Measurements from ENCODE around the gene KIFBP.
"Not testable (repeated sequence)": the region's sequence is repeated elsewhere in the genome, so short reads cannot be mapped to it uniquely, and the experiment has no call there.

The KIFBP gene

DNA sequence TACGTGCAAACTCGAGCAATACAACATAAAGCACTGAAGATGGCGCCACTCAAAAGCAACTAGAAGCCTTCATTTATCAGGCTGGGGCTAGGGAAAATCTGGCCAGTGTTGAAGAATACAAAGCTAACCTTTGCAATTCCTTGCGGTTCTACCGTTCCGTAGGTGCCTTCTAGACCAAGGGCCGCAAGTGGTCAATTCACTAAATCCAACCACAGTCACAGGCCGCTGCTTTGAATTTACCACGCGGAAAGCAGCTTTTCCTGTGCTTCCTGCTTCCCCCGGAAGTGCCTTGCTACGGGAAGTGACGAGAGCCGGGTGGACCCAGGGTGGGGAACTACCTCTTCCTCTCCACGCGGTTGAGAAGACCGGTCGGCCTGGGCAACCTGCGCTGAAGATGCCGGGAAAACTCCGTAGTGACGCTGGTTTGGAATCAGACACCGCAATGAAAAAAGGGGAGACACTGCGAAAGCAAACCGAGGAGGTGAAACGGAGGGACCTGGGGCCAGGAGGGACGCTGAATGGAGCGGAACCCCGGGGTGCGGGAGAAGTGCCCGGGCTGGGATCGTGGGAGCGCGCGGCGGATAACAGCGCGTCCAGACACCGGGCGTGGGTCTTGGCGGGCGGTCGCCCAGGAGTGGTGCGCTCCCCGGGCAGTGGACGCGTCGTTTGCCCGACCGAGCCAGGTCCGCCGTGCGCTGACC lies 32.6 kb upstream of the KIFBP start, which contains the start of gene DDX21:
Gene DDX21 (plus strand): TSS at position 339 of the 701 bp plus-strand sequence. CDS start 56 bp downstream, at position 395.
- CTCF ChIA-PET, result interaction anchor here (1.0 to 2.4 kb wide), 10 partner anchors 9 to 452 kb away, joined by 3 to 10 read pairs (median 4); no protein-coding TSS in a partner anchor
- POLR2A ChIA-PET, result interaction anchor here (0.6 to 2.0 kb wide), 4 partner anchors 31 to 624 kb away, joined by 3 to 6 read pairs (median 4); partner anchors contain the start of genes DDX50 and HNRNPH3
- peak within 1 kb of the TSS; percentile 97 for H3K4me3 ChIP-seq (ENCODE audit: low read depth, low read length)
- TF ChIP-seq CTCF (IDR thresholded peaks at IDR 0.05; ENCODE audit: insufficient read depth, low read length, missing control alignments), result peak; percentile 54
- peak; percentile 42 for DNase-seq (ENCODE audit: low read depth, low spot score)

DNA sequence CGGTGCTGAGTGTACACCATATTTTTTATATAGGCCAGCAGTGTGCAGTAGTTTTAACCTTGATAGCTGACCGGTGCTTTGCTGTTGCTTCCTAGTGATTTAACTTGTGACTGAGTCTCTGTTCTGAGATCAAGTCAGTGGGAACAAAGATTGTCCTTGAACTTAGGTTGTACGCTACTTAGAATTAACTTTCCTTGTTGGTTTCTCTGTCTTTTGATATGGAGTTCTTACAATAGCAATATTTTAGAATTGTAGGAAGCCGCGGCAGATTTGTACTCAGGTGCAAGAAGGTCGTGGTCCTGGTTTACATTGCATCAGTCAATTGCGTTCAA lies 31.4 kb upstream of the KIFBP start:
- CTCF ChIA-PET, result interaction anchor here (1.0 to 2.6 kb wide), 5 partner anchors 10 to 135 kb away, joined by 3 to 13 read pairs (median 3); no protein-coding TSS in a partner anchor
- DNase-seq (ENCODE audit: low read depth, low spot score), result no peak
- no peak for TF ChIP-seq CTCF (IDR thresholded peaks at IDR 0.05; ENCODE audit: insufficient read depth, low read length, missing control alignments)
- POLR2A ChIA-PET, result no interaction called here
- H3K4me3 ChIP-seq (ENCODE audit: low read depth, low read length), result peak overlapping the region; percentile 97

DNA sequence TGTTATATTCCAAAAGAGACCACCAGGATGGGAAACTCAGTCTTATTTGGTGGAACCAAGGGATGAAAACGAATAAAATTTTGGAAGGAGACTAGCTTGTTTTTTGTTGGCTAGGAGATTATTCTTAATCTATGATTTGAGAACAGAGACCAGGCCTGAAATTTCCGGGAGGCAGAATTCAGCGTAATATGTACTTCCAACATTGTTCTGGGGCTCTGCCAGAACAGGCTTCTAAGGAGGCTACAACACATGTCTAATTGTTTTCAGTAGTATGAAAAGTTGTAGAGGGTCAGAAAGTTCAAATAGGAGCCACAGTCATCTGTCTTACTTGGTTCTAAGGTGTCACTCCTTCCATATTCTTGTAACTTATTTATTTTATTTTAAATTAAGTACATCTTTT lies 30.9 kb upstream of the KIFBP start:
- no peak for DNase-seq (ENCODE audit: low read depth, low spot score)
- peak overlapping the region; percentile 97 for H3K4me3 ChIP-seq (ENCODE audit: low read depth, low read length)
- ChIA-PET CTCF (interaction anchor here (1.2 to 2.6 kb wide), 4 partner anchors 12 to 134 kb away, joined by 3 to 13 read pairs (median 4); no protein-coding TSS in a partner anchor), POLR2A (no interaction called here)
- TF ChIP-seq CTCF (IDR thresholded peaks at IDR 0.05; ENCODE audit: insufficient read depth, low read length, missing control alignments), result no peak

GRCh38 chr10:68959695-68960527 lies 28.7 kb upstream of the KIFBP start:
- no peak overlapping the region for H3K4me3 ChIP-seq (ENCODE audit: low read depth, low read length)
- CTCF ChIA-PET, result interaction anchor here (1.0 to 2.6 kb wide), 3 partner anchors 8 to 134 kb away, joined by 4 to 13 read pairs (median 4); no protein-coding TSS in a partner anchor
- POLR2A ChIA-PET, result interaction anchor here (0.7 kb wide), 1 partner anchor 237 kb away, joined by 3 read pairs; no protein-coding TSS in a partner anchor
- no peak for TF ChIP-seq CTCF (IDR thresholded peaks at IDR 0.05; ENCODE audit: insufficient read depth, low read length, missing control alignments)
- no peak for DNase-seq (ENCODE audit: low read depth, low spot score)

DNA sequence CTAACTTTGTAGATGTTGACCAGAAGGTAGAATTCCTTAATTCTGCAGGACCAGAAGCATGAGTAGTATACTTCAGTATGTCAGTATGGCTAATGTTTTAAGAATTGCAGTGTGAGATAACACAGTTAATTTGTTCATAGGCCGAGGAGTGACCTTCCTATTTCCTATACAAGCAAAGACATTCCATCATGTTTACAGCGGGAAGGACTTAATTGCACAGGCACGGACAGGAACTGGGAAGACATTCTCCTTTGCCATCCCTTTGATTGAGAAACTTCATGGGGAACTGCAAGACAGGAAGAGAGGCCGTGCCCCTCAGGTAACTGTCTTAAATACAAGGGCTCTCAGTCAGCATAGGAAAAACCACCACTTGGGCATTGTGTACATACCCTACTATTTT lies 25.5 kb upstream of the KIFBP start:
- CTCF ChIA-PET, result no interaction called here
- TF ChIP-seq CTCF (IDR thresholded peaks at IDR 0.05; ENCODE audit: insufficient read depth, low read length, missing control alignments), result no peak
- POLR2A ChIA-PET, result no interaction called here

DNA sequence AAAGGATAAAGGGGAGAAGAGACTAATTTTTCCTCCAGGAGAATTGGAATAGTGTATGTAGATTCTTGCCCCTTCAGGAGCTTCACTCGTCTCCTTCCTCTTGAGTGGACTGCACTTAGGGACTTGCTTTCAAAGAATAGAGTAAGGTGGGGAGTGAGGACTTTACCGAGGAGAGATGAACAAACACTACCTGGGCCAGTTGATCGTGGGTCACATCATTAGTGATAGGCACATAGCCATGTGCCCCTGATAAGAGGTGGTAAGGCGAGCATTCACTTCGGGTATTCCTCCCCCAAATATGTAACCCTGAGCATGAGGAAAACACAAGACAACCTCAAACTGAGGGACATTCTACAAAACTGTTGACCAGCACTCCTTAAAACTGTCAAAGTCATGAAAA lies 14.6 kb upstream of the KIFBP start:
- POLR2A ChIA-PET, result no interaction called here

More for the DNA sequence above, 25.5 kb upstream of the KIFBP start:
- H3K4me3 ChIP-seq (ENCODE audit: low read depth, low read length), result no peak overlapping the region
- no peak for DNase-seq (ENCODE audit: low read depth, low spot score)

GRCh38 chr10:68975936-68976473 lies 12.6 kb upstream of the KIFBP start:
- DNase-seq (ENCODE audit: low read depth, low spot score); CTCF ChIA-PET; POLR2A ChIA-PET; H3K4me3 ChIP-seq (ENCODE audit: low read depth, low read length): not testable (repeated sequence)

More for the DNA sequence above, 14.6 kb upstream of the KIFBP start:
- no peak for DNase-seq (ENCODE audit: low read depth, low spot score)
- no peak overlapping the region for H3K4me3 ChIP-seq (ENCODE audit: low read depth, low read length)
- CTCF ChIA-PET, result interaction anchor here (0.8 to 1.0 kb wide), 2 partner anchors 9 to 120 kb away, joined by 3 to 4 read pairs; no protein-coding TSS in a partner anchor
- TF ChIP-seq CTCF (IDR thresholded peaks at IDR 0.05; ENCODE audit: insufficient read depth, low read length, missing control alignments), result no peak

DNA sequence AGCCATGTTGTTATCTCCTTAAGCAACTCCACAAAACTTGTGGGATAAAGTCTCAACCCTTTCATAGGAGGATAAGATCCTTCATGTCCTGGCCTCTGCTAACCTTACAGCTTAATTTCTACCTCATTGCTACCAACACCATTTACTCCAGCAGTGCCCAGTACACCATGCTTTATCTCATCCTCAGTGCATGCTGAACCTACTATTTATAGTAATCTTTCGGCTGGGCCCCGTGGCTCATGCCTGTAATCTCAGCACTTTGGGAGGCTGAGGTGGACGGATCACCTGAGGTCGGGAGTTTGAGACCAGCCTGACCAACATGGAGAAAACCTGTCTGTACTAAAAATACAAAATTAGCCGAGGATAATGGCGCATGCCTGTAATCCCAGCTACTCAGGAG lies 8.9 kb upstream of the KIFBP start:
- POLR2A ChIA-PET; DNase-seq (ENCODE audit: low read depth, low spot score); H3K4me3 ChIP-seq (ENCODE audit: low read depth, low read length): not testable (repeated sequence)
- CTCF ChIA-PET, result interaction anchor here (1.0 to 3.8 kb wide), 6 partner anchors 8 to 115 kb away, joined by 4 to 12 read pairs (median 6); partner anchors contain the start of gene DDX21

Measured in AG04449 (cell line).